SK-N-SH (cell line): Measurements from ENCODE around the gene RPP21. TPM values are rescaled to one million over a fixed set of nuclear protein-coding genes. Genes with fewer than 3 reads are reported as not detected.
A peak's percentile ranks its signal among the peaks of the same experiment; 100 is the strongest.

Experiments used
- CTCF ChIA-PET: fragments of 300-600, 350-600 bp; formaldehyde crosslinking; extraction: SDS; loops from one replicate; lab custom pipeline; 2021; lab: Yijun Ruan, JAX
- POLR2A ChIA-PET: fragments of 350-600 bp; sonication (Branson Sonifier 250); formaldehyde crosslinking; extraction: SDS; loops from one replicate; lab custom pipeline; 2020; ENCODE audit warnings: antibody characterized with exemption, inconsistent platforms; lab: Yijun Ruan, JAX
- DNase-seq: peaks from one replicate; pipeline ENCODE4 v3.0.0; 2012
- H2AFZ ChIP-seq: fragments of 200-600 bp; sonication (generic); 2 replicates; pipeline ENCODE4 v1.8.1; 2016; ENCODE audit warnings: antibody characterized with exemption, mild to moderate bottlenecking, low read depth
- H3F3A ChIP-seq: fragments of 200-600 bp; sonication (generic); replicated peaks from 2 replicates; pipeline ENCODE3; 2016; ENCODE audit warnings: antibody characterized with exemption, mild to moderate bottlenecking; ENCODE audit not compliant: insufficient read depth
- H3K27ac ChIP-seq, 2 experiments: fragments of 200-500 bp in 1 of 2; fragments of 200-600 bp in 1 of 2; sonication (Bioruptor generic) in 1 of 2; sonication (generic), shearing (Covaris generic) in 1 of 2; 2 replicates each; pipeline versions ENCODE4 v1.5.1 to v1.6.1; 2014 to 2016; ENCODE audit warnings: low read depth in 2 of 2, inconsistent platforms in 1 of 2, low read length in 1 of 2, mild to moderate bottlenecking in 1 of 2, mixed read lengths in 1 of 2
- H3K27me3 ChIP-seq: fragments of 200-600 bp; sonication (generic), shearing (Covaris generic); 2 replicates; pipeline ENCODE4 v1.6.1; 2016; ENCODE audit warnings: mixed run types; ENCODE audit not compliant: insufficient read depth
- H3K36me3 ChIP-seq, 2 experiments: fragments of 200-500 bp in 1 of 2; fragments of 200-600 bp in 1 of 2; sonication (Bioruptor generic) in 1 of 2; sonication (generic) in 1 of 2; replicated peaks in 1 of 2; 2 replicates each; pipeline versions ENCODE3 to v1.5.1; 2014 to 2016; ENCODE audit warnings: low read length in 1 of 2, mild to moderate bottlenecking in 1 of 2; ENCODE audit not compliant: insufficient read depth in 2 of 2, control insufficient read depth in 1 of 2
- H3K4me1 ChIP-seq, 2 experiments: fragments of 200-500 bp in 1 of 2; fragments of 200-600 bp in 1 of 2; sonication (Bioruptor generic) in 1 of 2; sonication (generic), shearing (Covaris generic) in 1 of 2; 2 replicates each; pipeline versions ENCODE4 v1.5.1 to v1.6.1; 2014 to 2016; ENCODE audit warnings: low read depth in 1 of 2, low read length in 1 of 2, mixed run types in 1 of 2; ENCODE audit not compliant: insufficient read depth in 2 of 2, control insufficient read depth in 1 of 2
- H3K4me2 ChIP-seq: fragments of 200-600 bp; sonication (generic), shearing (Covaris generic); 2 replicates; pipeline ENCODE4 v1.6.1; 2017; ENCODE audit warnings: mixed run types
- H3K4me3 ChIP-seq, 2 experiments: fragments of 200-500 bp in 1 of 2; fragments of 200-600 bp in 1 of 2; sonication (Bioruptor generic) in 1 of 2; sonication (generic), shearing (Covaris generic) in 1 of 2; 2 replicates each; pipeline versions ENCODE4 v1.5.1 to v1.8.1; 2014 to 2016; ENCODE audit warnings: low read depth in 2 of 2, inconsistent platforms in 1 of 2, low read length in 1 of 2, mild to moderate bottlenecking in 1 of 2, mixed read lengths in 1 of 2, moderate library complexity in 1 of 2
- H3K79me2 ChIP-seq: fragments of 200-600 bp; sonication (generic); 2 replicates; pipeline ENCODE4 v1.8.1; 2017; ENCODE audit warnings: mild to moderate bottlenecking; ENCODE audit not compliant: insufficient read depth
- H3K9ac ChIP-seq: fragments of 200-600 bp; sonication (generic); 2 replicates; pipeline ENCODE4 v1.6.1; 2017; ENCODE audit warnings: mixed run types
- H3K9me2 ChIP-seq: fragments of 200-600 bp; sonication (generic); 2 replicates; pipeline ENCODE4 v1.6.1; 2017; ENCODE audit warnings: mixed run types
- H3K9me3 ChIP-seq: fragments of 200-600 bp; sonication (generic); 2 replicates; pipeline ENCODE4 v1.6.1; 2017; ENCODE audit warnings: mixed run types, mild to moderate bottlenecking, moderate library complexity
- H4K20me1 ChIP-seq: fragments of 200-600 bp; sonication (generic); 2 replicates; pipeline ENCODE4 v1.6.1; 2017; ENCODE audit warnings: mild to moderate bottlenecking, mixed run types; ENCODE audit not compliant: insufficient read depth
- CHD2 ChIP-seq: fragments of 150-350 bp; IDR thresholded peaks from 2 replicates; pipeline ENCODE4 v1.6.1; 2018; ENCODE audit warnings: low read length; ENCODE audit not compliant: partially characterized antibody
- EP300 ChIP-seq, 2 experiments: IDR thresholded peaks; 2 replicates each; pipeline versions ENCODE4 v1.4.0 to v1.6.1; 2012; ENCODE audit warnings: borderline replicate concordance in 1 of 2, low read depth in 1 of 2, low read length in 1 of 2
- FOXJ3 ChIP-seq: sonication (generic); formaldehyde crosslinking; IDR thresholded peaks from 2 replicates; pipeline ENCODE4 v1.5.1; 2020; ENCODE audit warnings: mild to moderate bottlenecking, missing genetic modification reagents
- GATA2 ChIP-seq: sonication (generic); formaldehyde crosslinking; IDR thresholded peaks from 2 replicates; pipeline ENCODE4 v1.5.0; 2020; ENCODE audit warnings: mild to moderate bottlenecking, missing genetic modification reagents
- JUND ChIP-seq: IDR thresholded peaks from 2 replicates; pipeline ENCODE4 v1.4.0; 2012
- NFIC ChIP-seq: IDR thresholded peaks from 2 replicates; pipeline ENCODE4 v1.4.0; 2012; ENCODE audit warnings: borderline replicate concordance
- RAD21 ChIP-seq: IDR thresholded peaks from 2 replicates; pipeline ENCODE4 v1.6.1; 2012; ENCODE audit warnings: mild to moderate bottlenecking, low read length
- RFX5 ChIP-seq: IDR thresholded peaks from 2 replicates; pipeline ENCODE4 v1.6.1; 2012; ENCODE audit warnings: mild to moderate bottlenecking, improper control_type of control experiment, low read length
- SIN3A ChIP-seq: IDR thresholded peaks from 2 replicates; pipeline ENCODE4 v1.6.1; 2012; ENCODE audit warnings: low read depth, mild to moderate bottlenecking, low read length, moderate library complexity, borderline replicate concordance
- TAF1 ChIP-seq: IDR thresholded peaks from 2 replicates; pipeline ENCODE4 v1.6.1; 2012; ENCODE audit warnings: low read depth, mild to moderate bottlenecking, low read length, moderate library complexity, borderline replicate concordance
- TCF12 ChIP-seq: IDR thresholded peaks from 2 replicates; pipeline ENCODE4 v1.4.0; 2012
- WGBS: methylation state at CpG from one replicate; pipeline ENCODE4 v1.1.6; 2017; ENCODE audit warnings: low lambda C conversion rate; 5-methylcytosine and 5-hydroxymethylcytosine counted together
- polyA plus RNA-seq, 3 experiments: library from polyadenylated mRNA; depleted of rRNA; stranded (reverse); fragments of >200 nt; gene quantifications; 2 replicates each; pipeline ENCODE4 v1.2.3, GENCODE V29; 2012
- TF ChIP-seq, protein P1 (sequence below): IDR thresholded peaks from 2 replicates; pipeline ENCODE4 v1.6.1; 2012; ENCODE audit warnings: mild to moderate bottlenecking, low read depth, low read length, moderate library complexity
- TF ChIP-seq, protein P2 (sequence below): IDR thresholded peaks from 2 replicates; pipeline ENCODE4; 2012
- TF ChIP-seq, protein P3 (sequence below): fragments of 150-350 bp; IDR thresholded peaks from 2 replicates; pipeline ENCODE4 v1.6.1; 2016; ENCODE audit warnings: mild to moderate bottlenecking, low read depth, low read length
- TF ChIP-seq, protein P4 (sequence below): fragments of 200-600 bp; sonication (generic); IDR thresholded peaks from 2 replicates; pipeline ENCODE4 v1.6.1; 2017; ENCODE audit warnings: antibody characterized with exemption, mild to moderate bottlenecking, moderate library complexity

The RPP21 gene
- polyA plus RNA-seq, 1 of the 3 experiments (the other 2 are of a cell fraction) = 108 TPM

DNA sequence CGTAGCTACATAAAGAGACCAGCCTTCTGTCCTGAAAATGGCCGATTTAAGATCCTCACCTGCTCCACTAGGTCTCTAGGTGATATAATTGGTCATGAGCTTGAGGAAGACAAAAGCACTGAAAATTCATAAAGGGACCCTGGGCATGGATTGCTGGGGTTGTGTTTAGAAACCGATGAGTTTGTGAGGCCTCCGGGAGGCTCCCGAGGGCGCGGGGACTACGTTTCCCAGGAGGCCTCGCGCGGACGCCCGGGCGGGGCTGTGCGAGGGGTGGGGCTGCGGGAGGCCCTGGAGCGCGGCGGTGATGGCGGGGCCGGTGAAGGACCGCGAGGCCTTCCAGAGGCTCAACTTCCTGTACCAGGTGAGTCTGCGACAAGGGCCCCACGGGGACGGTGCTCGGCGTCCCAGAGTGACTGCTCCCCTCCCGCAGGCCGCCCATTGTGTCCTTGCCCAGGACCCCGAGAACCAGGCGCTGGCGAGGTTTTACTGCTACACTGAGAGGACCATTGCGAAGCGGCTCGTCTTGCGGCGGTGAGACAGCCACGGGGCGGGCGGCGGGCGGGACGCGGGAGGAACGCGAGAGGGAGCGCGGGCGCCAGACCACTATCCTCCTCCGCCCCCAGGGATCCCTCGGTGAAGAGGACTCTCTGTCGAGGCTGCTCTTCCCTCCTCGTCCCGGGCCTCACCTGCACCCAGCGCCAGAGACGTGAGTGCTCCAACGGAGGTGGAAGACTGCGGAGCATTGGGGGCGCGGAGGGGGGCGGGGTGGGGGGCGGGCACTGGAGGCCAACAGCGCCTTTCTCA lies at the start of gene RPP21 (continued):
- TF ChIP-seq, protein P1, sequence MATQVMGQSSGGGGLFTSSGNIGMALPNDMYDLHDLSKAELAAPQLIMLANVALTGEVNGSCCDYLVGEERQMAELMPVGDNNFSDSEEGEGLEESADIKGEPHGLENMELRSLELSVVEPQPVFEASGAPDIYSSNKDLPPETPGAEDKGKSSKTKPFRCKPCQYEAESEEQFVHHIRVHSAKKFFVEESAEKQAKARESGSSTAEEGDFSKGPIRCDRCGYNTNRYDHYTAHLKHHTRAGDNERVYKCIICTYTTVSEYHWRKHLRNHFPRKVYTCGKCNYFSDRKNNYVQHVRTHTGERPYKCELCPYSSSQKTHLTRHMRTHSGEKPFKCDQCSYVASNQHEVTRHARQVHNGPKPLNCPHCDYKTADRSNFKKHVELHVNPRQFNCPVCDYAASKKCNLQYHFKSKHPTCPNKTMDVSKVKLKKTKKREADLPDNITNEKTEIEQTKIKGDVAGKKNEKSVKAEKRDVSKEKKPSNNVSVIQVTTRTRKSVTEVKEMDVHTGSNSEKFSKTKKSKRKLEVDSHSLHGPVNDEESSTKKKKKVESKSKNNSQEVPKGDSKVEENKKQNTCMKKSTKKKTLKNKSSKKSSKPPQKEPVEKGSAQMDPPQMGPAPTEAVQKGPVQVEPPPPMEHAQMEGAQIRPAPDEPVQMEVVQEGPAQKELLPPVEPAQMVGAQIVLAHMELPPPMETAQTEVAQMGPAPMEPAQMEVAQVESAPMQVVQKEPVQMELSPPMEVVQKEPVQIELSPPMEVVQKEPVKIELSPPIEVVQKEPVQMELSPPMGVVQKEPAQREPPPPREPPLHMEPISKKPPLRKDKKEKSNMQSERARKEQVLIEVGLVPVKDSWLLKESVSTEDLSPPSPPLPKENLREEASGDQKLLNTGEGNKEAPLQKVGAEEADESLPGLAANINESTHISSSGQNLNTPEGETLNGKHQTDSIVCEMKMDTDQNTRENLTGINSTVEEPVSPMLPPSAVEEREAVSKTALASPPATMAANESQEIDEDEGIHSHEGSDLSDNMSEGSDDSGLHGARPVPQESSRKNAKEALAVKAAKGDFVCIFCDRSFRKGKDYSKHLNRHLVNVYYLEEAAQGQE = no peak
- no peak for TF ChIP-seq EP300 (IDR thresholded peaks at IDR 0.05; ENCODE audit: borderline replicate concordance in 1 of 2, low read depth in 1 of 2, low read length in 1 of 2)
- peak; percentile 63; the same call in 1 of the 2 replicates for TF ChIP-seq SIN3A
- TF ChIP-seq, protein P2, sequence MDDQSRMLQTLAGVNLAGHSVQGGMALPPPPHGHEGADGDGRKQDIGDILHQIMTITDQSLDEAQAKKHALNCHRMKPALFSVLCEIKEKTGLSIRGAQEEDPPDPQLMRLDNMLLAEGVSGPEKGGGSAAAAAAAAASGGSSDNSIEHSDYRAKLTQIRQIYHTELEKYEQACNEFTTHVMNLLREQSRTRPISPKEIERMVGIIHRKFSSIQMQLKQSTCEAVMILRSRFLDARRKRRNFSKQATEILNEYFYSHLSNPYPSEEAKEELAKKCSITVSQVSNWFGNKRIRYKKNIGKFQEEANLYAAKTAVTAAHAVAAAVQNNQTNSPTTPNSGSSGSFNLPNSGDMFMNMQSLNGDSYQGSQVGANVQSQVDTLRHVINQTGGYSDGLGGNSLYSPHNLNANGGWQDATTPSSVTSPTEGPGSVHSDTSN = no peak
- no peak for TF ChIP-seq TCF12
- TF ChIP-seq RAD21 = no peak
- no peak for TF ChIP-seq NFIC
- TF ChIP-seq JUND = no peak
- peak; percentile 74 for TF ChIP-seq TAF1
- TF ChIP-seq FOXJ3 (CRISPR knock-in tag) = no peak

DNA sequence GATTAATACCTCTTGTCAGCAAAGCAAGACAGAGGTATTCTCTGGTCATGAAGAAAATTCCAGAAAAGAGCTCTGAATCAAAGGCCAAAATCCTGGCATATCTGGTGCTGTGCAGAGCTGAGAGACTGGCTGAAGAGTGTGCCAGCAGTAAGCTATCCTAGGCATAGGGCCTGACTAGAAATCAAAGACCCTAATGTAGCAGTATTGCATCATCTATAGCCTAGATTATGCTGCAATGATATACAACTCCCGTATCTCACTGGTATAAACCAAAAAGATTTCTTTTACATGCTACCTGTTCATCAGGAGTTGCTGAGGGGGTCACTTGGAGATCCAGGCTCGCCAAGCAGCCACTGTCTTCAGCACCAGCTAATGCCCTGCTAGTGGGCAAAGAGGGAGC lies 49.1 kb upstream of the RPP21 start:
- H3K4me3 ChIP-seq = no peak overlapping the region
- WGBS = 94% methylated on average over 2 of the region's 2 CpGs
- ChIA-PET CTCF (interaction anchor here (0.6 to 1.2 kb wide), 4 partner anchors 26 to 764 kb away, joined by 3 read pairs; no protein-coding TSS in a partner anchor), POLR2A (no interaction called here)
- DNase-seq = no peak
- H3K9me3 ChIP-seq = no peaks in the 10 kb centered on the region
- H3K4me2 ChIP-seq = no peak overlapping the region
- no peak overlapping the region for H3K9ac ChIP-seq
- H3K36me3 ChIP-seq = peaks cover 36 to 48% of the 10 kb centered on the region in 2 experiments
- H2AFZ ChIP-seq = no peak overlapping the region
- no peaks in the 10 kb centered on the region for H3F3A ChIP-seq
- H3K4me1 ChIP-seq = no peaks in the 10 kb centered on the region
- H3K9me2 ChIP-seq = no peaks in the 10 kb centered on the region
- no peaks in the 10 kb centered on the region; the same call in 1 of the 2 replicates for H3K79me2 ChIP-seq
- no peaks in the 10 kb centered on the region for H3K27me3 ChIP-seq
- TF ChIP-seq CHD2 = no peak
- TF ChIP-seq JUND = no peak
- TF ChIP-seq, protein P3, sequence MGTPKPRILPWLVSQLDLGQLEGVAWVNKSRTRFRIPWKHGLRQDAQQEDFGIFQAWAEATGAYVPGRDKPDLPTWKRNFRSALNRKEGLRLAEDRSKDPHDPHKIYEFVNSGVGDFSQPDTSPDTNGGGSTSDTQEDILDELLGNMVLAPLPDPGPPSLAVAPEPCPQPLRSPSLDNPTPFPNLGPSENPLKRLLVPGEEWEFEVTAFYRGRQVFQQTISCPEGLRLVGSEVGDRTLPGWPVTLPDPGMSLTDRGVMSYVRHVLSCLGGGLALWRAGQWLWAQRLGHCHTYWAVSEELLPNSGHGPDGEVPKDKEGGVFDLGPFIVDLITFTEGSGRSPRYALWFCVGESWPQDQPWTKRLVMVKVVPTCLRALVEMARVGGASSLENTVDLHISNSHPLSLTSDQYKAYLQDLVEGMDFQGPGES = no peak
- no peak for TF ChIP-seq GATA2 (CRISPR knock-in tag)
- TF ChIP-seq, protein P4, sequence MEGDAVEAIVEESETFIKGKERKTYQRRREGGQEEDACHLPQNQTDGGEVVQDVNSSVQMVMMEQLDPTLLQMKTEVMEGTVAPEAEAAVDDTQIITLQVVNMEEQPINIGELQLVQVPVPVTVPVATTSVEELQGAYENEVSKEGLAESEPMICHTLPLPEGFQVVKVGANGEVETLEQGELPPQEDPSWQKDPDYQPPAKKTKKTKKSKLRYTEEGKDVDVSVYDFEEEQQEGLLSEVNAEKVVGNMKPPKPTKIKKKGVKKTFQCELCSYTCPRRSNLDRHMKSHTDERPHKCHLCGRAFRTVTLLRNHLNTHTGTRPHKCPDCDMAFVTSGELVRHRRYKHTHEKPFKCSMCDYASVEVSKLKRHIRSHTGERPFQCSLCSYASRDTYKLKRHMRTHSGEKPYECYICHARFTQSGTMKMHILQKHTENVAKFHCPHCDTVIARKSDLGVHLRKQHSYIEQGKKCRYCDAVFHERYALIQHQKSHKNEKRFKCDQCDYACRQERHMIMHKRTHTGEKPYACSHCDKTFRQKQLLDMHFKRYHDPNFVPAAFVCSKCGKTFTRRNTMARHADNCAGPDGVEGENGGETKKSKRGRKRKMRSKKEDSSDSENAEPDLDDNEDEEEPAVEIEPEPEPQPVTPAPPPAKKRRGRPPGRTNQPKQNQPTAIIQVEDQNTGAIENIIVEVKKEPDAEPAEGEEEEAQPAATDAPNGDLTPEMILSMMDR = no peak
- no peak for TF ChIP-seq RFX5
- no peaks in the 10 kb centered on the region for H4K20me1 ChIP-seq
- H3K27ac ChIP-seq = no peak overlapping the region
